Activated effector memory CD4-positive, alpha-beta T cell treated with anti-CD3 and anti-CD28 coated beads, Interleukin-2, amount 50 U/mL, for 16 hours (primary cell): ENCODE results near the gene ATXN1.
A peak's percentile ranks its signal among the peaks of the same experiment; 100 is the strongest.

Source experiments
- DNase-seq: peaks from one replicate; pipeline ENCODE4 v3.0.0-alpha.2; 2020

The ATXN1 gene

GRCh38 chr6:16321826-16322225 lies 439.4 kb downstream of the ATXN1 start:
- no peak for DNase-seq

- no peak for DNase-seq
Observed at GRCh38 chr6:16321341-16321710, 439.9 kb downstream of the ATXN1 start.

GRCh38 chr6:16320533-16321340 lies 440.5 kb downstream of the ATXN1 start:
- no peak for DNase-seq

DNA sequence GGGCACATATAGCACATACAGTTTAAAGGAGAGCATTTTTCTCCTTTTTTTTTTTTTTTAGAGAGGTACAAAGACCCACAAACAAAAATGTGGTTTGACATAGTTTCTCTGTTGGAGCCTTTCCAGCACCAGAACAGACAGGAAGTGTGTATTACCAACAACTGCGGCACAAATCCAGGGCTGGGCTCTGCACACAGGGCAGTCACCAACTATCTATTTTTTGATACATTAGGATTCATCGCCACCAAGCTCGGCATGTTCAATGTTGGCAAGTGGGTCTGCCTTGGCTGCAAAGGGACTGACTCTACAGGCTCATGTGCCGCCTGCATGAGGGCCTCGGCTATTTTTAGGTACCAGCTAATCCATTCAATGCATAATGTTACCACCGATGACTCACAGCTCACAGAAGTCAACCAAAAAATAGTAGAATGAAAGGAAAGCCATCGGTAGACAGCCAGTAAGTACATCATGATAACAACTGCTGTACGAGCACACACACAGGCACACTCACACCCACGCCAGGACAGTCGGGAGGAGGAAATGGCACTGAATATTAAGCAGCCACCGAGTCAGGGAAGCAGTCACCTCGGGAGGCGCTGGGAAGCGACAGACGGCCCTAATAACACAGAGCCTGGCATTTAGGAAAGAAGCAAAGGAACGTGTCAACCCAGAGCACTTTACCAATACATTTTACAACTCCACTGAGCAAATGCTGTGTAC lies 441.3 kb downstream of the ATXN1 start:
- peak; percentile 87 for DNase-seq

DNA sequence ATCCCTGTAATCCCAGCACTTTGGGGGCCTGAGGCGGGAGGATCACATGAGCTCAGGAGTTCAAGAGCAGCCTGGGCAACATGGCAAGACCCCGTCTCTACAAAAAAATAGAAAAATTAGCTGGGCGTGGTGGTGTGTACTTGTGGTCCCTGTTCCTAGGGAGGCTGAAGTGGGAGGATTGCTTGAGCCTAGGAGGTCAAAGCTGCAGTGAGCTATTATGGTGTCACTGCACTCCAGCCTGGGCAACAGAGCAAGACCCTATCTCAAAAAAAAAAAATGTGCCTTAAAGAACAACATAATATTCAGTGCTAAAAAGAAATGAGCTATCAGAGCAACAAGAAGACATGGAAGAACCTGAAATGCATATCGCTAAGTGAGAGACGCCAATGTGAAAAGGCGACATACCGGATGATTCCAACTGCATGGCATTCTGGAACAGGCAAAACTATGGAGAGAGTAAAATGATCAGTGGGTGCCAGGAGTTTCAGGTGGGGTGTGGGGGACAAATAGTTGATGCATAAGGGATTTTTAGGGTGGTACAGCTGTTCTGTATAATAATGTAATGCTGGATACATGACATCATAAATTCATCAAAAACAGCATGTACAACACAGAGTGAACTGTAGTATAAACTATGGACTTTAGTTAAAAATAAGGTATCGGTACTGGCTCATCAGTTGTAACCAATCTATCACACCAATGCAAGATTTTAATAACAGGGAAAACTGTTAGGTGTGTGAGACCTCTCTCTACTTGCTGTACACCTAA lies 442.1 kb downstream of the ATXN1 start:
- no peak for DNase-seq

DNA sequence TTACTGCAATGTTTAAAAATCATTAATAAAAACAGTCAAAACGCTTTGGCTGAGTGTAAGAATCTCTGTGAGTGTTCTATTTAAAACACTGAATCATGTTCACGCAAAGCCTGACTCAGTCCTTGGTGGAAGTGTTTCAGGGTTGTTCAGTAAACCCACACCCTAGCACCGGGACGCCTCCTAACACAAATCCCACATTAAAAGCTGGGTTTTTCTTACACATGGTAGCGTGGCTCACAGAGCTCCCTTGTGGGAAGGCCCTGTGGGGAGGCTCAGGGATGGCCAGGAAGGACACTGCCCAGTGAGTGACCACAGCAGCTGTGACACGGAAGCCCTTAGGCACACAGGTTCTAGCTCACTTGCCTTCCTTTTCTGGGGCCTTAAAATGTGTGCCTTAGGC lies 442.7 kb downstream of the ATXN1 start:
- peak; percentile 70 for DNase-seq

DNA sequence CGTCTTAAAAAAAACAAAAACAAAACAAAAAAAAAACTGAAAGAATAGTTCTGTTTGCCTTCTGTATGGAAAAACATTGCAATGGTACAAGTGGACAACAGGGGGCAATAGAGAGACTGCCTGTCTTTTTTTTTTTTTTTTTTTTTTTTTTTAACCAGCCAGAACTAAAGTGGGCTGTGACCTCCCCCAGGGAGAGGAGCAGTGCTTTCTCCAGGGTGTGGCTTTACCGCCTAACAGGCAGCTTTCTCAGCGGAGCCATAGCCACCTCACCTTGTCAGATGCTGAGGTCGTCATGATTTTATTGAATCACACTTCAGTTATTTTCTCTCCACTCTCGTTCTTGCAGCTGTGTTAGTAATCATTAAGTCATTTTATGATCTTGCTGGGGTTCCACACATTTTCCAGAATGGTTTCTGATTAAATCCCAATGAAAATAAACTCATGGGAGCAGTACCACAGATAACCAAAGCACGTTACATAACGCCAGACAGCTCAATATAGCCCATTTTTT lies 444.5 kb downstream of the ATXN1 start:
- DNase-seq: no peak

GRCh38 chr6:16314296-16314695 lies 447.0 kb downstream of the ATXN1 start:
- no peak for DNase-seq

- DNase-seq: no peak
Observed at GRCh38 chr6:16313732-16314131, 447.5 kb downstream of the ATXN1 start.

GRCh38 chr6:16311763-16312162 lies 449.5 kb downstream of the ATXN1 start:
- no peak for DNase-seq

- no peak for DNase-seq
Observed at GRCh38 chr6:16306334-16306733, 454.9 kb downstream of the ATXN1 start.

GRCh38 chr6:16305788-16306187 lies 455.5 kb downstream of the ATXN1 start:
- DNase-seq: no peak

GRCh38 chr6:16305246-16305725 lies 456.0 kb downstream of the ATXN1 start:
- DNase-seq: no peak

DNA sequence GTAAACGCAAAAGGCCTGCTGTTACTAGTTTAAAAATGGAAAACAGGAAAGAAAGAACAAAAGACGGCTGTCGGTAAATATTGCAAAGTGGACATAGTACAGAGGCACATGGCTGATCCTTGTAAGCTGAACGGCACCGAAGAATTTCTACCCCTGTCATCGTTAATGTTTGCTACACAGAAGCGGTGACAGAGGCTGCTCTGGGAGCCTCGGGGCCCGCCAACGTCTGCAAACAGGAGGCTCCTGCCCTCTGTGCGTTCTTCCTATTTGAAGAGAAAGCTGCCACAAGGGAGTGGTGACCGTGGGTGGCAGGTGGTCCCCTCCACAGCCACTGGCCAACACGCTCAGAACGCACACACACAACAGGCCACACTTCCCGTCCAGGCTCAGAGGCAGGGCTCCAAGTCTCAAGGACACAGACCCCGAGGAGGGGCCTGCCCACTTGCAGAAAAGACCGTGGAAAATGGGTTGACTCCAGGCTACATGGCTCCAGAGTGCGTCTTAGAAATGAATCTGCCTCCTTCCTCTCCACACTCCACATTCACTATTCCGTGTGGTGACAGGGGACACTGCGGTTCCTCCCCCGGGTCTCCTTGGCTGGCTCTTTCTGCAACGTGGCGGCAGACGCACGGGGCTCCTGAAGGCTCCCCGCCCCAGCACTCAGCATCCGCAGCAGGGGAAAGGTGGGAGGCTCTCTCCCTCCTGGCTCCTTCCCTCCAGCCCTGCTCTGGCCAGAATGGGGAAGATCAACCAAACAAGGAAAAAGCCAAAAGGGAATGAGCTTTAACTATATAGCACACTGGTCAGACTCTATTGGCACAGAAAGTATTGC lies 458.3 kb downstream of the ATXN1 start:
- DNase-seq: no peak

DNA sequence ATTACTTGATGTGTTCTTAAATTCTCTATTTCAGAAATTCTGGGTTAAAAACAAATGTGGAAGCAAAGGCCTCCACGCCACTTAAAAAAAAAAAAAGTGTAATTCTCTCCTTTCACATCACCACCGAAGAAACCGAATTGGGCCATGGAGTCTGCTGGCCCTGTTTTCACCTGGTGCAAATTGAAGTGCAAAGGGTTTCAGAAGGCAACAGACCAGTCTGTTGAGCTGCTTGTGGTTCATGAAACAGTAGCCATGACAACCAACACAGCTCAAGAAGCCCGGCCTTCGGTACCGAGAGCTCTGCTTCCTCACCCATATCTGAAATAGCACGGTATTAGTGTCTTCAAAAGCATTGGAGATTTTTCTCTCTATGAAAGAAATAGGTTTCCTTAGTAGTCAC lies 459.7 kb downstream of the ATXN1 start:
- no peak for DNase-seq

DNA sequence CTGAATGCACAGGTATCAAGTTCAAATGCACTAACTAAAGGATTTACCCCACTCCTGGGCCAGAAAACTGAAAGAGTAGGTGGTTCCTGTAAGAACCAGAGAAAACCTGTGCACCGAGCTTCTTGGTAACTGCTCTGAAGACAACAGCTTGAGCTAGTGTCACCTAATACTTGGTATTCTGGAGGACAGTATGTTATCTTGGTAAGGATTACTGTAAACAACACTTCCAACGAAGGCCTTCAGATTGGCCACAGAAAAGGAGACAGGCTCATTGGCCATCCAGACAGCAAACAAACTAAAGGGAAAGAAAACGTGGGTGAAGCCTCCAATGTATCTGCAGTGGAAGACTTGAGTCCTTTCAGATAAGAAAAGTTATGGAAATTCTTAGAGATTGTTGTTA lies 461.4 kb downstream of the ATXN1 start:
- DNase-seq: no peak

GRCh38 chr6:16296061-16296670 lies 465.1 kb downstream of the ATXN1 start:
- no peak for DNase-seq

DNA sequence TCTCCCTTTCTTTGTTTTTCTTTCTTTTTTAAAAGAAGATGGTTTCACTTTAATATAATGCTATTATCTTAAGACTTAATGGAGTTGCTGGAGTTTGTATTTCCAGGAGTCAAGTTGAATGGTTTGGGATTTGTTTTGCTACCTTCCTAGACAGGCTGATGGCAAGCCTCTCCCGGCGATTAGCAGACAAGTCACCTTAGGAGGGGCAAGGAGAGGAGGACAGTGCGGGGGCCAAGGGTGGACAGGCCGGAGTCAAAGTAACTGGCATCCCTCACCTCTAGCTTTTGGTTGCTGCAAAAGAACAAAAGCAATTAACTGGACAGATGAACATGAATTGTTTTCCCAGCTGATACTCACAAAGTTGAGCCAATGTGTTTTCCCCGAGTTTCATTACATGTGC lies 465.8 kb downstream of the ATXN1 start:
- DNase-seq: no peak

DNA sequence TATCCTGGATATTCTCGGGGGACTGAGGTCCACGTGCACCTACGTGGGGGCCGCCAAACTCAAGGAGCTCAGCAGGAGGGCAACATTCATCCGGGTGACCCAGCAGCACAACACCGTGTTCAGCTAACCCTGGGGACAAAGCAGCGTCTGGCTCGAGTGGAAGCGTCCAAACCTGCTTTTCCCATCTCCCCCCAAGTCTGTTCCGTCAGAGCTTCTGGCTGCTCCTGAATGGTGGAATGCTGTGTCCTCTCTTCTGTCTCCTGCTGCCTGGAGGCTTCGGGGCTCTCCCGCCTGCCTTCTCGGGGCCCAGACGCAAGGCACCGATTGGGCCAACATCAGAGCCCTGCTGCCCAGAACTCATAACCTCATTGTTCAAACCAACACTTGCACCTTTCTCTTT lies 466.2 kb downstream of the ATXN1 start:
- no peak for DNase-seq

DNA sequence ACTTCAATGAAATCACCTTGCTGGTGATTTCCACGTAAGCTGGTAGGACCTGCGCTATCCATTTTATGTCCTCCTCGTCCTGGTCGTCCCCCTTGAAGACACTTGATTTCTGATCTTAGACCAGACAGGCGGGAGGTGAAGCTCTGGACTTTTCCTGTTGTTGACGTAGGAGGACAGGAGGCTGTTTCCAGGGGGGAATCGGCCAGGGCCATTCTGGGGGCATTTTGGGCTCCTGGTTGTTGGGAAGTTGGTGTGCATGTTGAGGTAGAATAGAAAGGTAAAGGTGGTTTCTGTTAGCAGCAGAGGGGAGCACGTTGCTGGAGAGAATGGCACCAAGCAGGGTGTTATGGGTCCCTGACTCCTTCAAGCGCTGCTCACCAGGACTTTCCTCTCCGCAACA lies 466.9 kb downstream of the ATXN1 start:
- DNase-seq: no peak

- no peak for DNase-seq
Observed at GRCh38 chr6:16292942-16293341, 468.3 kb downstream of the ATXN1 start.

DNA sequence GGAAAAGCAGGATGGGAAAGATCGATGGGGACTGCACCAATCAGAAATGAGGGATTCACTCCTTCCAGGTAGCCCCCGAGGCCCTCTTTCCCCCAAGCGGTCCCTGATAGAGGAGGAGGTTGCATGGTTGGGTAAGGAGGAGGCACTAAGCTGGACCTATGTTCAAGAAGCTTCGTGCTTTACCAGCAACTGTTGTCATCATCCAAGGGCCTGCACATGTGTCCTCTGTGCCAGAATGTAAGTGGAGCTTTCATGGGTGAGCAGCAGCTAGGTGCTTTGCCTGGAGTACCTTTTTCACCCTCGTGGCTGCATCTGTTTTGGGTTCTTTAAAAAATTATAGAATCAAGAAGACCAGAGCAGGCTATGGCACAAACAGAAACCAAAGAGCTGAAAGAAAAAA lies 468.8 kb downstream of the ATXN1 start:
- DNase-seq: no peak
